Measurements from ENCODE around the gene VWA5B2.

The VWA5B2 gene

GRCh38 chr3:184229394-184230080 is at the start of gene VWA5B2:
VWA5B2 (plus strand) TSS chr3:184229585; CDS start chr3:184230529, 944 bp downstream.
- peak; percentile 29 for DNase-seq (ENCODE audit: low spot score)

- DNase-seq (ENCODE audit: low spot score): no peak
These were observed 49.2 kb upstream of the VWA5B2 start for GRCh38 chr3:184180165-184180564.

- DNase-seq (ENCODE audit: low spot score): no peak
These were observed 47.8 kb upstream of the VWA5B2 start for GRCh38 chr3:184181596-184181995.

- no peak for DNase-seq (ENCODE audit: low spot score)
These were observed 45.7 kb upstream of the VWA5B2 start for GRCh38 chr3:184183679-184184078.

GRCh38 chr3:184184546-184185230 is 44.7 kb upstream of the VWA5B2 start:
- DNase-seq (ENCODE audit: low spot score): no peak

GRCh38 chr3:184185461-184186183 is 43.8 kb upstream of the VWA5B2 start:
- DNase-seq (ENCODE audit: low spot score): peak; percentile 99

- DNase-seq (ENCODE audit: low spot score): no peak
These were observed 43.0 kb upstream of the VWA5B2 start, which contains the start of gene ABCF3 for GRCh38 chr3:184186184-184186901. ABCF3 (plus strand) TSS chr3:184186199; CDS start chr3:184186208, 9 bp downstream.

- no peak for DNase-seq (ENCODE audit: low spot score)
These were observed 42.5 kb upstream of the VWA5B2 start for GRCh38 chr3:184186902-184187207.

- DNase-seq (ENCODE audit: low spot score): no peak
These were observed 41.3 kb upstream of the VWA5B2 start for GRCh38 chr3:184188080-184188479.

GRCh38 chr3:184189421-184189820 is 40.0 kb upstream of the VWA5B2 start:
- no peak for DNase-seq (ENCODE audit: low spot score)

- no peak for DNase-seq (ENCODE audit: low spot score)
These were observed 36.5 kb upstream of the VWA5B2 start for GRCh38 chr3:184192889-184193288.

GRCh38 chr3:184193991-184194539 is 35.3 kb upstream of the VWA5B2 start:
- no peak for DNase-seq (ENCODE audit: low spot score)

- no peak for DNase-seq (ENCODE audit: low spot score)
These were observed 32.8 kb upstream of the VWA5B2 start for GRCh38 chr3:184196536-184196935.

GRCh38 chr3:184198509-184198908 is 30.9 kb upstream of the VWA5B2 start:
- no peak for DNase-seq (ENCODE audit: low spot score)

GRCh38 chr3:184200825-184201224 is 28.6 kb upstream of the VWA5B2 start:
- DNase-seq (ENCODE audit: low spot score): no peak

- no peak for DNase-seq (ENCODE audit: low spot score)
These were observed 25.9 kb upstream of the VWA5B2 start for GRCh38 chr3:184203526-184203925.

GRCh38 chr3:184209146-184209923 is 20.1 kb upstream of the VWA5B2 start:
- no peak for DNase-seq (ENCODE audit: low spot score)

- no peak for DNase-seq (ENCODE audit: low spot score)
These were observed 18.1 kb upstream of the VWA5B2 start for GRCh38 chr3:184211297-184211696.

GRCh38 chr3:184211718-184212117 is 17.7 kb upstream of the VWA5B2 start:
- DNase-seq (ENCODE audit: low spot score): no peak

- DNase-seq (ENCODE audit: low spot score): no peak
These were observed 10.6 kb upstream of the VWA5B2 start for GRCh38 chr3:184218814-184219213.

GRCh38 chr3:184222521-184222920 is 6.9 kb upstream of the VWA5B2 start:
- DNase-seq (ENCODE audit: low spot score): no peak

Measured in putamen (tissue), 1 donor.